Neural cell (in vitro differentiated cells): ENCODE data around the gene TMOD2.

Experiments used
- EP300 ChIP-seq: fragments of 450-650 bp; conservative IDR thresholded peaks from 2 replicates; pipeline ENCODE4 v1.6.1; 2014; ENCODE audit warnings: antibody characterized with exemption, mild to moderate bottlenecking, moderate library complexity; ENCODE audit not compliant: poor library complexity, severe bottlenecking
- EZH2 ChIP-seq: fragments of 200-600, 300-800 bp; shearing (Covaris generic), sonication (generic); IDR thresholded peaks from 2 replicates; pipeline ENCODE4 v1.6.1; 2014; ENCODE audit warnings: antibody characterized with exemption, low read length, borderline replicate concordance, mild to moderate bottlenecking; ENCODE audit not compliant: insufficient read depth, poor library complexity, severe bottlenecking
- POLR2AphosphoS5 ChIP-seq: IDR thresholded peaks from 2 replicates; pipeline ENCODE4 v1.6.1; 2012
- RAD21 ChIP-seq: fragments of 450-650 bp; conservative IDR thresholded peaks from 2 replicates; pipeline ENCODE4 v1.6.1; 2014; ENCODE audit warnings: antibody characterized with exemption, mild to moderate bottlenecking, moderate library complexity
- REST ChIP-seq: IDR thresholded peaks from 2 replicates; pipeline ENCODE4 v1.6.1; 2012; ENCODE audit warnings: borderline replicate concordance
- TAF1 ChIP-seq: IDR thresholded peaks from 2 replicates; pipeline ENCODE4 v1.6.1; 2012; ENCODE audit warnings: low read depth
- TF ChIP-seq, protein P1 (sequence below): fragments of 450-650 bp; IDR thresholded peaks from 2 replicates; pipeline ENCODE4 v1.5.1; 2014; ENCODE audit warnings: antibody characterized with exemption, mild to moderate bottlenecking, moderate library complexity; ENCODE audit not compliant: poor library complexity, severe bottlenecking

DNA sequence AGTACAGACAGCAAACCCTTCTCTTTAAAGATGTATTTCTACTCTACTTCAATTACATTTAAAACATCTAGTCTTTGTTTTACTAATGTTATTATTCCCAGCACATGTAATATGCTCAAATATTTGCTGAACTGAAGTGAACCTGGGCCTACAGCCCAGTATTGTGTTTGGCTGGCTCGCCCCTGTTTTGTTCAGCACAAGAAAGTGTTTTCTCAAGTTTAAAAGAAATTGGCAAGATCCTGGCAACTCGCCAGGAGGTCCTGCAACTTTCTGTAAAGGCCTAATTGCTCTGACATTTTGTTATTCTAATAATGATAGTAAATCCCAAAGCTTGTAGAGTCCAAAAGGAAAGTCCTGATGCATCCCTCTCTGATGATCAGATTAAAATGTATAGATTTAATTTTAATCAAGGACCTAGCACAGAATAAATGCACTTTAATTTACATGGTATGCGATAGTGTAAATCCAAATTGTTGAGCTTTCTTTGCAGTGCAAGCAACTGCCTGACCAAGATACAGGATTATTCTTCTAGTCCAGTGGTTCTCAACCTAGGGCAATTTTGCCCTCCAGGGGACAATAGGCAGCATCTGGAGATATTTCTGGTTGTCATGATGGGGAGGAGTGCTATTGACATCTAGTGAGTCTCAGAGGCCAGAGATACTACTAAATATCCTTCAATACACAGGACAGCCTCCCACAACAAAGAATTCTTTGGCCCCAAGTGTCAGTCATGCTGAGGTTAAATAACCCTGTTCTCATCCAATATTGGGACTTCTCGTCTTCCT, 42.3 kb downstream of the TMOD2 start:
- TF ChIP-seq EZH2 (no peak), TAF1 (no peak), EP300 (no peak), POLR2AphosphoS5 (no peak), RAD21 (no peak), REST (no peak)
- TF ChIP-seq, protein P1, sequence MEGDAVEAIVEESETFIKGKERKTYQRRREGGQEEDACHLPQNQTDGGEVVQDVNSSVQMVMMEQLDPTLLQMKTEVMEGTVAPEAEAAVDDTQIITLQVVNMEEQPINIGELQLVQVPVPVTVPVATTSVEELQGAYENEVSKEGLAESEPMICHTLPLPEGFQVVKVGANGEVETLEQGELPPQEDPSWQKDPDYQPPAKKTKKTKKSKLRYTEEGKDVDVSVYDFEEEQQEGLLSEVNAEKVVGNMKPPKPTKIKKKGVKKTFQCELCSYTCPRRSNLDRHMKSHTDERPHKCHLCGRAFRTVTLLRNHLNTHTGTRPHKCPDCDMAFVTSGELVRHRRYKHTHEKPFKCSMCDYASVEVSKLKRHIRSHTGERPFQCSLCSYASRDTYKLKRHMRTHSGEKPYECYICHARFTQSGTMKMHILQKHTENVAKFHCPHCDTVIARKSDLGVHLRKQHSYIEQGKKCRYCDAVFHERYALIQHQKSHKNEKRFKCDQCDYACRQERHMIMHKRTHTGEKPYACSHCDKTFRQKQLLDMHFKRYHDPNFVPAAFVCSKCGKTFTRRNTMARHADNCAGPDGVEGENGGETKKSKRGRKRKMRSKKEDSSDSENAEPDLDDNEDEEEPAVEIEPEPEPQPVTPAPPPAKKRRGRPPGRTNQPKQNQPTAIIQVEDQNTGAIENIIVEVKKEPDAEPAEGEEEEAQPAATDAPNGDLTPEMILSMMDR = no peak
